HepG2 (cell line): Measurements from ENCODE around the gene MSANTD2.

Experiments
- CCAR2 ChIP-seq: fragments of 200-400 bp; formaldehyde crosslinking; optimal IDR thresholded peaks from 2 replicates; pipeline ENCODE3; 2018; ENCODE audit warnings: low read depth, mild to moderate bottlenecking, low read length, moderate library complexity
- CEBPB ChIP-seq: IDR thresholded peaks from 2 replicates; pipeline ENCODE4 v1.6.1; 2011; ENCODE audit warnings: low read depth, low read length, improper control_type of control experiment, borderline replicate concordance
- ELF1 ChIP-seq: sonication (generic); formaldehyde crosslinking; IDR thresholded peaks from 2 replicates; pipeline ENCODE4 v1.4.0; 2020; ENCODE audit warnings: missing genetic modification reagents
- HHEX ChIP-seq: IDR thresholded peaks from 2 replicates; pipeline ENCODE4 v1.6.1; 2016; ENCODE audit warnings: control low read depth
- IRX3 ChIP-seq: sonication (generic); formaldehyde crosslinking; IDR thresholded peaks from 2 replicates; pipeline ENCODE4 v1.8.1; 2023; ENCODE audit warnings: mild to moderate bottlenecking, low read depth, missing genetic modification reagents, borderline replicate concordance
- ZBTB7B ChIP-seq: sonication (generic); formaldehyde crosslinking; IDR thresholded peaks from 2 replicates; pipeline ENCODE4 v1.4.0; 2020; ENCODE audit warnings: missing genetic modification reagents
- ZFP37 ChIP-seq: sonication (generic); formaldehyde crosslinking; IDR thresholded peaks from 2 replicates; pipeline ENCODE4 v1.4.0; 2020; ENCODE audit warnings: missing genetic modification reagents, borderline replicate concordance
- ZMYM4 ChIP-seq: sonication (generic); formaldehyde crosslinking; IDR thresholded peaks from 2 replicates; pipeline ENCODE4 v1.8.1; 2023; ENCODE audit warnings: mild to moderate bottlenecking, missing genetic modification reagents
- ZNF292 ChIP-seq: sonication (generic); formaldehyde crosslinking; IDR thresholded peaks from 2 replicates; pipeline ENCODE4 v1.8.1; 2022; ENCODE audit warnings: mild to moderate bottlenecking, low read depth, missing genetic modification reagents, borderline replicate concordance
- ZNF333 ChIP-seq: sonication (generic); formaldehyde crosslinking; IDR thresholded peaks from 2 replicates; pipeline ENCODE4 v1.4.0; 2020; ENCODE audit warnings: mild to moderate bottlenecking, missing genetic modification reagents, borderline replicate concordance
- TF ChIP-seq, protein P1 (sequence below): sonication (generic); formaldehyde crosslinking; IDR thresholded peaks from 2 replicates; pipeline ENCODE4 v1.8.1; 2023; ENCODE audit warnings: mild to moderate bottlenecking, inconsistent platforms, moderate library complexity, missing genetic modification reagents, borderline replicate concordance

GRCh38 chr11:124725719-124726105 lies 74.5 kb downstream of the MSANTD2 start:
- TF ChIP-seq CCAR2, result no peak
- no peak for TF ChIP-seq ZFP37 (CRISPR knock-in tag)
- no peak for TF ChIP-seq IRX3 (CRISPR knock-in tag)
- TF ChIP-seq ELF1 (CRISPR knock-in tag), result no peak
- no peak for TF ChIP-seq HHEX (CRISPR knock-in tag)
- no peak for TF ChIP-seq ZMYM4 (CRISPR knock-in tag)
- TF ChIP-seq, protein P1, sequence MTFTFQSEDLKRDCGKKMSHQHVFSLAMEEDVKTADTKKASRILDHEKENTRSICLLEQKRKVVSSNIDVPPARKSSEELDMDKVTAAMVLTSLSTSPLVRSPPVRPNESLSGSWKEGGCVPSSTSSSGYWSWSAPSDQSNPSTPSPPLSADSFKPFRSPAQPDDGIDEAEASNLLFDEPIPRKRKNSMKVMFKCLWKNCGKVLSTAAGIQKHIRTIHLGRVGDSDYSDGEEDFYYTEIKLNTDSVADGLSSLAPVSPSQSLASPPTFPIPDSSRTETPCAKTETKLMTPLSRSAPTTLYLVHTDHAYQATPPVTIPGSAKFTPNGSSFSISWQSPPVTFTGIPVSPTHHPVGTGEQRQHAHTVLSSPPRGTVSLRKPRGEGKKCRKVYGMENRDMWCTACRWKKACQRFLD, result no peak
- no peak for TF ChIP-seq CEBPB
- TF ChIP-seq ZNF333 (CRISPR knock-in tag), result no peak
- no peak for TF ChIP-seq ZNF292 (CRISPR knock-in tag)
- TF ChIP-seq ZBTB7B, result no peak
